Endometrial microvascular endothelial cells (primary cell): ENCODE data around the gene RNF6. TPM values are rescaled to one million over a fixed set of nuclear protein-coding genes. Genes with fewer than 3 reads are reported as not detected.
"Not testable (repeated sequence)": the region's sequence is repeated elsewhere in the genome, so short reads cannot be mapped to it uniquely, and the experiment has no call there.

Experiments
- in situ Hi-C: cut with HindIII; loops from 2 replicates; pipeline ENCODE4 v1.10.0; 2017; ENCODE audit warnings: low sequenced_read_pairs, low pct_unique_long_range_greater_than_20kb; ENCODE audit errors: inconsistent ontology term
- total RNA-seq: library from RNA; depleted of rRNA; stranded (reverse); fragments of >200 nt; gene quantifications from one replicate; pipeline ENCODE4 v1.2.3, GENCODE V29; 2015; ENCODE audit errors: inconsistent ontology term

RNF6 gene
- total RNA-seq = 23.6 TPM

GRCh38 chr13:26221721-26222519 lies at the start of gene RNF6:
Gene RNF6 (minus strand): TSS chr13:26222314. CDS start chr13:26219649, 2,665 bp downstream.
- in situ Hi-C loops = no loop called here

- in situ Hi-C loops = no loop called here
These were observed 48.6 kb upstream of the RNF6 start for GRCh38 chr13:26270707-26271106.

- in situ Hi-C loops = no loop called here
These were observed 44.2 kb upstream of the RNF6 start for GRCh38 chr13:26266311-26266710.

- in situ Hi-C loops = no loop called here
These were observed 40.0 kb upstream of the RNF6 start for GRCh38 chr13:26262156-26262555.

- in situ Hi-C loops = no loop called here
These were observed 37.5 kb upstream of the RNF6 start for GRCh38 chr13:26259634-26260033.

- in situ Hi-C loops = no loop called here
These were observed 34.9 kb upstream of the RNF6 start for GRCh38 chr13:26257049-26257448.

GRCh38 chr13:26255691-26256277 lies 33.7 kb upstream of the RNF6 start:
- in situ Hi-C loops = no loop called here

GRCh38 chr13:26255115-26255514 lies 33.0 kb upstream of the RNF6 start:
- in situ Hi-C loops = no loop called here

- in situ Hi-C loops = no loop called here
These were observed 32.5 kb upstream of the RNF6 start for GRCh38 chr13:26254583-26255111.

- in situ Hi-C loops = no loop called here
These were observed 31.9 kb upstream of the RNF6 start, which contains the start of gene CDK8 for GRCh38 chr13:26253787-26254582. Gene CDK8 (plus strand): TSS chr13:26254129. CDS start chr13:26254642, 513 bp downstream.

- in situ Hi-C loops = no loop called here
These were observed 31.2 kb upstream of the RNF6 start for GRCh38 chr13:26253262-26253786.

GRCh38 chr13:26252006-26252405 lies 29.9 kb upstream of the RNF6 start:
- in situ Hi-C loops = not testable (repeated sequence)

GRCh38 chr13:26249551-26249950 lies 27.4 kb upstream of the RNF6 start:
- in situ Hi-C loops = no loop called here

GRCh38 chr13:26247608-26248007 lies 25.5 kb upstream of the RNF6 start:
- in situ Hi-C loops = no loop called here

GRCh38 chr13:26247011-26247410 lies 24.9 kb upstream of the RNF6 start:
- in situ Hi-C loops = no loop called here

GRCh38 chr13:26246154-26246553 lies 24.0 kb upstream of the RNF6 start:
- in situ Hi-C loops = no loop called here

- in situ Hi-C loops = no loop called here
These were observed 14.2 kb upstream of the RNF6 start for GRCh38 chr13:26236296-26236695.

- in situ Hi-C loops = no loop called here
These were observed 8.6 kb upstream of the RNF6 start for GRCh38 chr13:26230703-26231102.

GRCh38 chr13:26229080-26229615 lies 7.0 kb upstream of the RNF6 start:
- in situ Hi-C loops = no loop called here
